ENCODE results near the gene METTL2B. TPM values are rescaled to one million over a fixed set of nuclear protein-coding genes. Genes with fewer than 3 reads are reported as not detected.

Gene METTL2B
- total RNA-seq, 1 experiment from 2014 or later = 39.5 TPM

Other genes starting within 250 kb of the METTL2B start
- not detected in 2 replicates for gene LEP, start 235.5 kb upstream of the METTL2B start, total RNA-seq (2014; rRNA removed; shearing (Covaris generic))
- 24.2 and 29.4 TPM in 2 replicates for gene RBM28, start 132.8 kb upstream of the METTL2B start, total RNA-seq (2014; rRNA removed; shearing (Covaris generic))
- 0.14 and 0.67 TPM in 2 replicates for gene PRRT4, start 115.1 kb upstream of the METTL2B start, total RNA-seq (2014; rRNA removed; shearing (Covaris generic))
- gene IMPDH1, start 66.8 kb upstream of the METTL2B start, total RNA-seq (2014; rRNA removed; shearing (Covaris generic)) = 27.2 and 45.7 TPM in 2 replicates
- gene HILPDA, start 20.9 kb upstream of the METTL2B start, total RNA-seq (2014; rRNA removed; shearing (Covaris generic)) = 26.0 and 31.3 TPM in 2 replicates
- not detected in 2 replicates for gene GARIN1A, start 195.5 kb downstream of the METTL2B start, total RNA-seq (2014; rRNA removed; shearing (Covaris generic))